ENCODE results near the gene ADAM19. TPM values are rescaled to one million over a fixed set of nuclear protein-coding genes. Genes with fewer than 3 reads are reported as not detected.

The ADAM19 gene
- total RNA-seq, 1 experiment from 2014 or later: 3.5 TPM

DNA sequence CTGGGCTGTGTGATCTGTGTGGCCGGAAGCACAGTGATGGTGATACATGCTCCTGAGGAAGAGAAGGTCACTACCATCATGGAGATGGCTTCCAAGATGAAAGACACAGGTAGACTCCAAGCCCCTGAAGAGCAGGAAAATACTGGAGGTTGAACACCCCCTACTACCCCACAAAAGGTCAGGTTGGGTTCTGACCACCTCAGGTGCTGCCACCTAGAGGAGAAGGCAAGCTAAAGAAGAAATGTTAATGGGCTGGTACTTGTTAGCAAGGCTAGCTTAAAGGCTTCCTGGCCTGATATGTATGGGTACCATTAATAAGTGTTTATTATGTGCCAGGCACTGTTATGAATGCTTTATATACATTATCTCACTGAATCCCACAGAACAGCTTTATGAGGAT, 103.9 kb downstream of the ADAM19 start:
- Histone ChIP-seq H3K27me3 (ENCODE audit: control insufficient read depth, insufficient read depth, low read length) (no peaks in the 10 kb centered on the region), H3K36me3 (ENCODE audit: control insufficient read depth, insufficient read depth, low read length) (no peaks in the 10 kb centered on the region), H3K27ac (ENCODE audit: low read length) (no peak overlapping the region), H3K9me3 (ENCODE audit: control insufficient read depth, insufficient read depth, low read depth, low read length) (no peaks in the 10 kb centered on the region), H3K4me3 (ENCODE audit: low read depth in 2 of 2, low read length in 2 of 2) (no peak overlapping the region), H3K4me1 (ENCODE audit: control insufficient read depth, insufficient read depth, low read length) (no peaks in the 10 kb centered on the region)
- ChIA-PET POLR2A (no interaction called here), CTCF (interaction anchor here (0.5 to 1.0 kb wide), 5 partner anchors 9 to 143 kb away, joined by 3 to 4 read pairs (median 4); partner anchors contain the start of gene NIPAL4)
- in situ Hi-C loops (cut with HindIII; ENCODE audit: low pct_unique_long_range_greater_than_20kb, low sequenced_read_pairs) (no loop called here), intact Hi-C loops (cut with micrococcal nuclease; ENCODE audit: unreplicated experiment) (loop anchor here (5.0 kb wide), 1 partner anchor 324 kb away; no protein-coding TSS in a partner anchor)
- DNase-seq (ENCODE audit: low read depth, low spot score) (no peak), ATAC-seq (peak; percentile 75; the same call in 1 of the 2 replicates)
- TF ChIP-seq POLR2AphosphoS5 (IDR thresholded peaks at IDR 0.05; ENCODE audit: low read depth, low read length): no peak
- TF ChIP-seq, protein P1, sequence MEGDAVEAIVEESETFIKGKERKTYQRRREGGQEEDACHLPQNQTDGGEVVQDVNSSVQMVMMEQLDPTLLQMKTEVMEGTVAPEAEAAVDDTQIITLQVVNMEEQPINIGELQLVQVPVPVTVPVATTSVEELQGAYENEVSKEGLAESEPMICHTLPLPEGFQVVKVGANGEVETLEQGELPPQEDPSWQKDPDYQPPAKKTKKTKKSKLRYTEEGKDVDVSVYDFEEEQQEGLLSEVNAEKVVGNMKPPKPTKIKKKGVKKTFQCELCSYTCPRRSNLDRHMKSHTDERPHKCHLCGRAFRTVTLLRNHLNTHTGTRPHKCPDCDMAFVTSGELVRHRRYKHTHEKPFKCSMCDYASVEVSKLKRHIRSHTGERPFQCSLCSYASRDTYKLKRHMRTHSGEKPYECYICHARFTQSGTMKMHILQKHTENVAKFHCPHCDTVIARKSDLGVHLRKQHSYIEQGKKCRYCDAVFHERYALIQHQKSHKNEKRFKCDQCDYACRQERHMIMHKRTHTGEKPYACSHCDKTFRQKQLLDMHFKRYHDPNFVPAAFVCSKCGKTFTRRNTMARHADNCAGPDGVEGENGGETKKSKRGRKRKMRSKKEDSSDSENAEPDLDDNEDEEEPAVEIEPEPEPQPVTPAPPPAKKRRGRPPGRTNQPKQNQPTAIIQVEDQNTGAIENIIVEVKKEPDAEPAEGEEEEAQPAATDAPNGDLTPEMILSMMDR (IDR thresholded peaks at IDR 0.05): peak; percentile 78
- no TSS peak for BruUV-seq (replicated peaks)

DNA sequence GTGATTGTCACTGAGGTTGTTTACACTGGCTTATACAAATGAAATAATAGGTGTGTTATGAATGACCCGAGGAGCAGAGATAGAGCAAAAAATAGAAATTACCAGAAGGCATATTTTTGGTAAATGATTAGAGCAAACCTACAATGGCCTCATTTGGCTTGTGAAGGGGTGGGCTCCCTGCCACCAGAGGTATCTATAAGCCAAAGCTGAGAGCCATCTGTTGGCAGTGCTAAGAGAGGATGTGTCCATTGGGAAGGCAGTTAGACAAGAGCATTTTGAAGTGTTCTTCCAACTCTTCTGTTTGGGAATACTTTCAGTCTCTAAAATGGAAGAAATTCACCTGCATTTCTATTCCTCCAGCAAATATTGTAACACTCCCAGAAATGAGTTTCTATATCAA, 104.9 kb downstream of the ADAM19 start:
- ChIA-PET POLR2A (no interaction called here), CTCF (no interaction called here)
- Histone ChIP-seq H3K36me3 (ENCODE audit: control insufficient read depth, insufficient read depth, low read length) (no peaks in the 10 kb centered on the region), H3K9me3 (ENCODE audit: control insufficient read depth, insufficient read depth, low read depth, low read length) (no peaks in the 10 kb centered on the region), H3K4me3 (ENCODE audit: low read depth in 2 of 2, low read length in 2 of 2) (no peak overlapping the region), H3K27ac (ENCODE audit: low read length) (no peak overlapping the region), H3K4me1 (ENCODE audit: control insufficient read depth, insufficient read depth, low read length) (no peaks in the 10 kb centered on the region), H3K27me3 (ENCODE audit: control insufficient read depth, insufficient read depth, low read length) (no peaks in the 10 kb centered on the region)
- TF ChIP-seq SIN3A (IDR thresholded peaks at IDR 0.05; ENCODE audit: borderline replicate concordance, insufficient read depth, low read depth, low read length): no peak
- TF ChIP-seq, protein P2, sequence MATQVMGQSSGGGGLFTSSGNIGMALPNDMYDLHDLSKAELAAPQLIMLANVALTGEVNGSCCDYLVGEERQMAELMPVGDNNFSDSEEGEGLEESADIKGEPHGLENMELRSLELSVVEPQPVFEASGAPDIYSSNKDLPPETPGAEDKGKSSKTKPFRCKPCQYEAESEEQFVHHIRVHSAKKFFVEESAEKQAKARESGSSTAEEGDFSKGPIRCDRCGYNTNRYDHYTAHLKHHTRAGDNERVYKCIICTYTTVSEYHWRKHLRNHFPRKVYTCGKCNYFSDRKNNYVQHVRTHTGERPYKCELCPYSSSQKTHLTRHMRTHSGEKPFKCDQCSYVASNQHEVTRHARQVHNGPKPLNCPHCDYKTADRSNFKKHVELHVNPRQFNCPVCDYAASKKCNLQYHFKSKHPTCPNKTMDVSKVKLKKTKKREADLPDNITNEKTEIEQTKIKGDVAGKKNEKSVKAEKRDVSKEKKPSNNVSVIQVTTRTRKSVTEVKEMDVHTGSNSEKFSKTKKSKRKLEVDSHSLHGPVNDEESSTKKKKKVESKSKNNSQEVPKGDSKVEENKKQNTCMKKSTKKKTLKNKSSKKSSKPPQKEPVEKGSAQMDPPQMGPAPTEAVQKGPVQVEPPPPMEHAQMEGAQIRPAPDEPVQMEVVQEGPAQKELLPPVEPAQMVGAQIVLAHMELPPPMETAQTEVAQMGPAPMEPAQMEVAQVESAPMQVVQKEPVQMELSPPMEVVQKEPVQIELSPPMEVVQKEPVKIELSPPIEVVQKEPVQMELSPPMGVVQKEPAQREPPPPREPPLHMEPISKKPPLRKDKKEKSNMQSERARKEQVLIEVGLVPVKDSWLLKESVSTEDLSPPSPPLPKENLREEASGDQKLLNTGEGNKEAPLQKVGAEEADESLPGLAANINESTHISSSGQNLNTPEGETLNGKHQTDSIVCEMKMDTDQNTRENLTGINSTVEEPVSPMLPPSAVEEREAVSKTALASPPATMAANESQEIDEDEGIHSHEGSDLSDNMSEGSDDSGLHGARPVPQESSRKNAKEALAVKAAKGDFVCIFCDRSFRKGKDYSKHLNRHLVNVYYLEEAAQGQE (IDR thresholded peaks at IDR 0.05; ENCODE audit: insufficient read depth in 1 of 2, low read depth in 2 of 2, low read length in 1 of 2): no peak
- no peak for TF ChIP-seq TCF7L2 (IDR thresholded peaks at IDR 0.05; ENCODE audit: low read depth, low read length)
- TF ChIP-seq POLR2AphosphoS5 (IDR thresholded peaks at IDR 0.05; ENCODE audit: low read depth, low read length): no peak
- TF ChIP-seq, protein P1 (IDR thresholded peaks at IDR 0.05): no peak
- no peak for DNase-seq (ENCODE audit: low read depth, low spot score)
- BruUV-seq (replicated peaks): no TSS peak
- ATAC-seq: no peak
- intact Hi-C loops (cut with micrococcal nuclease; ENCODE audit: unreplicated experiment) (loop anchor here (5.0 kb wide), 1 partner anchor 323 kb away; no protein-coding TSS in a partner anchor), in situ Hi-C loops (cut with HindIII; ENCODE audit: low pct_unique_long_range_greater_than_20kb, low sequenced_read_pairs) (no loop called here)

Measured in Panc1 (cell line).